HG03025 (cell line): Measurements from ENCODE around the gene DENND2A.

ENCODE experiments used
- ATAC-seq: cut with Tn5 transposase; IDR thresholded peaks from one replicate; pipeline ENCODE4 v1.9.1; 2021; ENCODE audit warnings: mild to moderate bottlenecking, moderate library complexity; ENCODE audit not compliant: unreplicated experiment, low FRiP score

DENND2A gene

DNA sequence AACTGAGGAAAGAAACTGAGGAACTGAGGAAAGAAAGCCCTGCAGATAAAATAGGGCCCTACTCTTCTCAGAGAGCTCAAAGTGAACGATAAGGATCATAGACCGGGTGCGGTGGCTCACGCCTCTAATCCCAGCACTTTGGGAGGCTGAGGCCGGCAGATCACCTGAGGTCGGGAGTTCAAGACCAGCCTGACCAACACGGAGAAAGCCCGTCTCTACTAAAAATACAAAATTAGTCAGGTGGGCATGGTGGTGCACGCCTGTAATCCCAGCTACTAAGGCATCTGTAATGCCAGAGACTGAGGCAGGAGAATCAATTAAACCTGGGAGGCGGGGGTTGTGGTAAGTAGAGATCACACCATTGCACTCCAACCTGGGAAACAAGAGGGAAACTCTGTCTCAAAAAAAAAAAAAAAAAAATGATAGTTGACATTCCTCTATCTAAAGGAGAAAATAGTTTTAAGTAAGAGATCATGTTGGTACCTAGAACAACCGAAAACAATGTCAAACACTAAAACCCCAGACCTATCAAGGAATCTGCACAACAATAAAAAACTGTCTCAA lies 163.8 kb downstream of the DENND2A start:
- no peak for ATAC-seq

DNA sequence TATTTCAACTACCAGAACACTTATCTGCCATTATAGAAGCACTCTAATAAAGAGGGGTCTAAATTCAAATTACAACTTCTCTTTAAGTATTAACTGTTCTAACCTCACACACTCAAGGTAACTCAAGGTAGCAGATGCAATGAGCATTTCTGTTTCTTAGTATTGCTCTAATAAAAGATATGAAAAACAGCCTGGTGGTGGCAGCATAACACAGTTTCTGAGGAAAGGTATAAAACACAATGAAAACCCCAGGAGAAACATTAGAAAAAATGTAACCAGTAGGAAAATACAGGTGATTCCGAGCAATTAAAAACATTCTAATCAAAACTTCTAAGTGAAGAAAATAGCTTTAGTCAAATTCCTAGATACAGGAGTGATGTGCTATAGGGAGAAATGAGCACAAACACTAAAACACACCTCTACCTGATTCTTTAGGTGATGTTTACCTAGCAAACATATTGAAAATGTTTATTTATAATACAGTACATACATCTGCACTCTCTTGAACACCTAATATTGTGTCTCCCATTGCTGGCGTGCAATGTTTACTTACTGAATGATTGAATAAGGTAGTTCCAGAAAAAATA lies 164.8 kb downstream of the DENND2A start:
- no peak for ATAC-seq
